WERI-Rb-1 (cell line): ENCODE results near the gene LITAFD.

Experiments used
- DNase-seq: peaks from one replicate; pipeline ENCODE4 v3.0.0-alpha.2; 2020
- H3K27ac ChIP-seq: fragments of 250-450 bp; sonication (Bioruptor Pico); 2 replicates; pipeline ENCODE4 v1.5.1; 2020; ENCODE audit warnings: mild to moderate bottlenecking, moderate library complexity
- H3K27me3 ChIP-seq: fragments of 250-450 bp; sonication (Bioruptor Pico); 2 replicates; pipeline ENCODE4 v1.5.1; 2021; ENCODE audit warnings: mild to moderate bottlenecking, low read depth, moderate library complexity; ENCODE audit not compliant: insufficient read depth, severe bottlenecking
- H3K36me3 ChIP-seq: fragments of 250-450 bp; sonication (Bioruptor Pico); 2 replicates; pipeline ENCODE4 v1.5.1; 2020; ENCODE audit warnings: mild to moderate bottlenecking, moderate library complexity
- H3K4me3 ChIP-seq: 2 replicates; pipeline ENCODE4 v1.5.1; 2011; ENCODE audit warnings: low read depth, mild to moderate bottlenecking, control low read depth, low read length
- H3K9me3 ChIP-seq: fragments of 250-450 bp; sonication (Bioruptor Pico); 2 replicates; pipeline ENCODE4 v1.5.1; 2021; ENCODE audit warnings: mild to moderate bottlenecking, moderate library complexity; ENCODE audit not compliant: severe bottlenecking
- CTCF ChIP-seq: IDR thresholded peaks from 2 replicates; pipeline ENCODE4 v1.5.1; 2011; ENCODE audit warnings: low read depth, mild to moderate bottlenecking, control low read depth, inconsistent platforms, low read length

LITAFD gene

DNA sequence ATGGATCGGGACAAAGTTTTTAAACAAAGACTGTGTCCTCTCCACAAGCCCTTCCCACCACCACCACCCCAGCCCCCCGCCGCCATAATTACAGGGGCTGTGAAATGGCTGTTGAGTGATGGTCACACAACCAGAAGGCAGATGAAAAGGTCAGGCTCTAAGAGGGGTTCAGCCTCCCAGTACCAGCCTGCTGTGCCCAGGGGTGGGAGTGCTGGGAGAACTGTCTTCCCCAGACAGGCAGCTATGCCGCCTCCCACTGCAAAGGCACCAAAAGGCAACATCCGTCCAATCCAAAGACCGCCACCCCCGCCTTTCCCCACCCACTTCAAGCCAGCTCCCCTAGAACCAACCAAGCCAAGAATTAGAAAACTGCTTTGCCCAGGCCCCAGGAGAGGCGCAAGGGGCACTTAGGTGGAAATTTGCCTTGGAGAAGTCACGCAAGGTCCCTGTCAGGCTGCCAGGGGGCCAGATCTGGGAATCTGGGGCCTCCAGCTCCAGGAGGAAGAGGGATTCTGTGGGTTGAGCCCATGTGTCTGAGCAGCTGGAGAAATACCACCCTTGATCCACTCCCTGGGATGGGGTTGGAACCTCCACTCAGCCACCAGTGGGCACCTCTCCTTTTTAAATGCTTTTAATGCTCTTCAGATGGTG lies 27.7 kb upstream of the LITAFD start:
- no peak overlapping the region for H3K27ac ChIP-seq
- no peak overlapping the region for H3K4me3 ChIP-seq
- peaks cover 68% of the 10 kb centered on the region for H3K36me3 ChIP-seq
- H3K9me3 ChIP-seq, result no peaks in the 10 kb centered on the region
- DNase-seq, result no peak
- no peak for TF ChIP-seq CTCF
- no peaks in the 10 kb centered on the region for H3K27me3 ChIP-seq

GRCh38 chr16:8855051-8855786 lies 26.9 kb upstream of the LITAFD start:
- H3K27me3 ChIP-seq, result no peaks in the 10 kb centered on the region
- H3K9me3 ChIP-seq, result no peaks in the 10 kb centered on the region
- no peak overlapping the region for H3K4me3 ChIP-seq
- TF ChIP-seq CTCF, result 0 out of 2 replicates have a peak, but pooled peaks have one; percentile 7
- peaks cover 69% of the 10 kb centered on the region for H3K36me3 ChIP-seq
- no peak for DNase-seq
- H3K27ac ChIP-seq, result no peak overlapping the region

DNA sequence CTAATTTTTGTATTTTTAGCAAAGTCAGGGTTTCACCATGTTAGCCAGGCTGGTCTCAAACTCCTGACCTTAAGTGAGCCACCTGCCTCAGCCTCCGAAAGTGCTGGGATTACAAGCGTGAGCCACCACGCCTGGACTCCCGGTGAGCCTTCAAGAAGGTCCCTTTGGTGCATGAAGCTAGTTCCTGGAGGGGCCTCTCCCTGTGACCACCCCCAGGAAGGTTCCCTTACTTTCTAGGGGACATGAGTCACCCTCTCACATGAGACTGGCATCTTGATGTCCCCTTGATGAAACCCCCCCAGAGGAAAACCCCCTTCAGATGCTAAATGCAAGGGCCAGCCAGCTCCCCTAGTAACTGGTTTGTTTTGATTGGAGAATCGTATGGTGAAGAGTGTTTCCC lies 26.2 kb upstream of the LITAFD start:
- Histone ChIP-seq H3K27ac (no peak overlapping the region), H3K27me3 (no peaks in the 10 kb centered on the region), H3K36me3 (peaks cover 64% of the 10 kb centered on the region)

DNA sequence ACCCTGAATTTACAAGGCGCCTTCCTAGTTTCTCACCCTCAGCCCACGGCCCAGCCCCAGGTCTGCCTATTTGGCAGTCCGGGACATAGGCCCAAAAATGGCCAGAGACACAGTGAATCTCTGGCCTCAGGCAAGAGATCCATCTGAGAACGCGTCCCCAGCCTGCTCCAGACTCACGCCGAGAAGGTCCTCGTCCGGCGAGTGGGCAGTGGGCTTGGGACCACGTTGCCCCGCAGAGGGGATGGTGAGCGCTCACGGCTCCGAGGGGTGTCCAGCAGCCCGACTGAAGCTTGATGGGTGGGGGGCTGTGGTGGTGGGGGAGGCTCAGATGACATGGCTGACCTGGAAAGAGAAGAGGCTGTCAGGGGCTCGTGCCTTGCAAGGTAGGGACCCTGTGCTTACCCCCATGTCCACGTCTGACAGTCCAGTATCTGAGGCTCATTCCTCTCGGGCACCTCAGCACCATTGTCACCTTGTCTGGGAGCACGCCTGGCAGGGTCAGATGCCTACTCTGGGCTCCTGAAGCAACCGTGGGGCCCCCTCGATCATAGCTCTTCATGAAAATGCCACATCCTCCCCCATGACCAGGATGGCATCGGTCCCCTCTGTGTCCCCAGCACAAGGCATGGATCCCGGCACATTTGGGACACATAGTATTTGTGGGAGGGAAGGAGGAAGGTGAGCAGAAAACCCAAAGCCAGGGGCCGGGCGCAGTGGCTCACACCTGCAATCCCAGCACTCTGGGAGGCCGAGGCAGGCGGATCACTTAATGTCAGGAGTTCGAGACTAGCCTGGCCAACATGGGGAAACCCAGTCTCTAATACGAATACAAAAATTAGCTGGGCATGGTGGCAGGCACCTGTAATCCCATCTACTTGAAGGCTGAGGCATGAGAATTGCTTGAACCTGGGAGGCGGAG lies 22.9 kb upstream of the LITAFD start:
- Histone ChIP-seq H3K36me3 (peaks cover 67% of the 10 kb centered on the region), H3K27ac (no peak overlapping the region), H3K27me3 (no peaks in the 10 kb centered on the region), H3K9me3 (no peaks in the 10 kb centered on the region), H3K4me3 (no peak overlapping the region)
- no peak for DNase-seq
- no peak for TF ChIP-seq CTCF

More for the DNA sequence above, 26.2 kb upstream of the LITAFD start:
- no peak for DNase-seq
- Histone ChIP-seq H3K4me3 (no peak overlapping the region), H3K9me3 (no peaks in the 10 kb centered on the region)
- TF ChIP-seq CTCF, result no peak

GRCh38 chr16:8859913-8860881 lies 22.0 kb upstream of the LITAFD start:
- Histone ChIP-seq H3K27ac (no peak overlapping the region), H3K36me3 (peaks cover 70% of the 10 kb centered on the region), H3K4me3 (no peak overlapping the region), H3K27me3 (no peaks in the 10 kb centered on the region), H3K9me3 (no peaks in the 10 kb centered on the region)
- DNase-seq, result no peak
- no peak for TF ChIP-seq CTCF
